Measurements from ENCODE around the gene PSD4.
"Not testable (repeated sequence)": the region's sequence is repeated elsewhere in the genome, so short reads cannot be mapped to it uniquely, and the experiment has no call there.

The PSD4 gene

DNA sequence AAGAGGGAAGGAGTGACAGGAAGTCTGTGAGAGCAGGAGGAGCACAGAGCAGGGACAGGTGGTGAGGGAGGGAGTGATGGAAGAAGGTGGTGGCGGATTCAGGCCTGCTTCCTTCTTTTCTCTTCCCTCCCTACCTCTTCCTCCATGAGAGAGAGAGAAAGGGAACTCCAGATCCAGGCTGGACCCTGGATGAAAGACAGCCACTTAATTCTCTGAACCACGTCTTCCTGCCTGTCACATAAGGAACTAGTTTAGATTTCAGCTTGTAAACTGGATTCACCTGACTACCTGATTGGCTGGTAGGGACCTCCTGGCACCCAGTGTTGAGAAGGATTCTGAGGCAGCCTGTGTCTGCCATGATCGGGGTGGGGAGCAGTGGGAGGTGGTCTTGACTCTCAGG lies 56.0 kb downstream of the PSD4 start:
- peaks cover 1% of the 10 kb centered on the region for H3K27me3 Mint-ChIP-seq
- no peak overlapping the region for H3K4me3 Mint-ChIP-seq
- H3K27ac Mint-ChIP-seq: no peak overlapping the region
- no peaks in the 10 kb centered on the region for H3K36me3 Mint-ChIP-seq
- no peaks in the 10 kb centered on the region for H3K9me3 Mint-ChIP-seq
- no peak for DNase-seq (ENCODE audit: low spot score in 2 of 2)
- no peak for ATAC-seq (ENCODE audit: low read depth)
- no peaks in the 10 kb centered on the region for H3K4me1 Mint-ChIP-seq

GRCh38 chr2:113230531-113230930 lies 56.8 kb downstream of the PSD4 start:
- peaks cover 2% of the 10 kb centered on the region for H3K36me3 Mint-ChIP-seq
- peaks cover 1% of the 10 kb centered on the region for H3K27me3 Mint-ChIP-seq
- H3K4me3 Mint-ChIP-seq: no peak overlapping the region
- no peak for ATAC-seq (ENCODE audit: low read depth)
- peaks cover 3% of the 10 kb centered on the region for H3K4me1 Mint-ChIP-seq
- DNase-seq (ENCODE audit: low spot score in 2 of 2): no peak
- H3K9me3 Mint-ChIP-seq: no peaks in the 10 kb centered on the region
- H3K27ac Mint-ChIP-seq: no peak overlapping the region

- Mint-ChIP-seq H3K36me3 (peaks cover 2% of the 10 kb centered on the region), H3K4me1 (peaks cover 3% of the 10 kb centered on the region), H3K4me3 (no peak overlapping the region), H3K27ac (no peak overlapping the region), H3K9me3 (no peaks in the 10 kb centered on the region), H3K27me3 (peaks cover 1% of the 10 kb centered on the region)
- no peak for DNase-seq (ENCODE audit: low spot score in 2 of 2)
- no peak for ATAC-seq (ENCODE audit: low read depth)
These were observed 57.3 kb downstream of the PSD4 start for GRCh38 chr2:113231064-113231463.

DNA sequence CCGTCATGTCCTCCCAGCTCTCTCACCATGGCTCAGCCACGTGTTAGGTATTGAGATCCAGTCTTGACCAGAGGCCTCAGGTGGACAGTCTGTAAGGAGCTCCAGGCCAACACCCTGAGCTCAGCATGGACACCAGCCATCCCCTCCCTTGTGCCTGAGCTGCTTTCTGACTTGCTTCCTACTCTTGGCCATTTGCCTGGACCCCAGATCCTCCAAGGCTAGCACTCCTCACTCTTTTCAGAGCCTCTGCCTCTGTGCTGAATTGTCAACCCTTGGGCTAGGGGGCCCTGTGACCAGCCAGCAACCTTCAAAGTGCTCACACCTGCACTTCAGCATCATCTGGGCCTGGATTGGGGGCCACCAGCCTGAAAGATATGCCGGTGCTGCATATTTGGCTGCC lies 58.4 kb downstream of the PSD4 start:
- H3K27ac Mint-ChIP-seq: no peak overlapping the region
- ATAC-seq (ENCODE audit: low read depth) (no peak), DNase-seq (ENCODE audit: low spot score in 2 of 2) (no peak)
- H3K36me3 Mint-ChIP-seq: peaks cover 2% of the 10 kb centered on the region
- no peaks in the 10 kb centered on the region for H3K9me3 Mint-ChIP-seq
- no peak overlapping the region for H3K4me3 Mint-ChIP-seq
- H3K4me1 Mint-ChIP-seq: peaks cover 5% of the 10 kb centered on the region
- H3K27me3 Mint-ChIP-seq: peaks cover 1% of the 10 kb centered on the region

- H3K27me3 Mint-ChIP-seq: peaks cover 1% of the 10 kb centered on the region
- no peak for DNase-seq (ENCODE audit: low spot score in 2 of 2)
- no peaks in the 10 kb centered on the region for H3K9me3 Mint-ChIP-seq
- no peak overlapping the region for H3K27ac Mint-ChIP-seq
- H3K4me3 Mint-ChIP-seq: no peak overlapping the region
- no peak for ATAC-seq (ENCODE audit: low read depth)
- H3K4me1 Mint-ChIP-seq: peaks cover 9% of the 10 kb centered on the region
- H3K36me3 Mint-ChIP-seq: peaks cover 2% of the 10 kb centered on the region
These were observed 59.0 kb downstream of the PSD4 start for GRCh38 chr2:113232740-113233139.

DNA sequence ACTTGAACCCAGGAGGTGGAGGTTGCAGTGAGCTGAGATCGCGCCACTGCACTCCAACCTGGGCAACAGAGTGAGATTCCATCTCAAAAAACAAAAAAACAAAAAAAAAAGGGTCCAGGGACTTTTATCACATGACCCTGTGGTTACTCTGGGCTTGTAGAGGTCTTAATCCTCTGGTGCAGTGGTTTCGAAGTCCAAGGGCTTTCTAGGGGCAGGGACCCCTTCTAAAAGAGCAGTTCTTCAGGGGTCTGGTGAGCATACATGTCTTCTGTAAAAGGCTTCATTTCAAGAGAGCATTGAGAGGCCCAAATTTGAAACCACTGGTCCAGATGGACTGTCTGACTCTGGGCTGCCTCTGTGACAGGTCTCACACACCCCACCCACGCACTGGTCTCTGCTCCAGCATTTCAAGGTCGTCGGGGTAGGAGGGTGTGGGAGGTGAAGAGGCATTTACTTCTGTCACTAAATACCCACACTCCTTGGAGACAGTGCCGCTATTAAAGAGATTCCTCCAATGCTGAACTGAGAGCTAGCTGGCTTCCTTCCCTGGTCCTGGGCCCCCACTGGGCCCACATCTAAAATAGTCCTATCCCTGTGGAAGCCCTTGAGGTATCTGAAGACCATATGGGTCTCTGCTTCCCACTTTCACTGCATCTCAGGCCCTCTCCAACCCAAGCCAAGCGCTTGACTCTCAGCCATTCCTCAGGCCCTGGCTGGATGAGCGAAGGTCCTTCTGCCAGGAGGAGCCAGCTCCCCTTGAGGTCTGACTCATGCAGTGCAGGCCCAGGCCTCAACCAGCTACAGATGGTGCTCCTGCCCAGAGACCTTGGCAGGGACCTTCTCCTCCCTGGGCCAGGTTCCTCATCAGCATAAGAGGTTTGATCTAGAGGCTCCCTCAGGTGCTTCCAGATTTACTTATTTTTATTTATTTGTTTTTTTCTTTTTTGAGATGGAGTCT lies 60.1 kb downstream of the PSD4 start:
- DNase-seq (ENCODE audit: low spot score in 2 of 2) (no peak), ATAC-seq (ENCODE audit: low read depth) (no peak)
- peaks cover 1% of the 10 kb centered on the region for H3K27me3 Mint-ChIP-seq
- no peaks in the 10 kb centered on the region for H3K9me3 Mint-ChIP-seq
- peaks cover 2% of the 10 kb centered on the region for H3K36me3 Mint-ChIP-seq
- peak overlapping the region; percentile 39 for H3K4me3 Mint-ChIP-seq
- peaks cover 9% of the 10 kb centered on the region for H3K4me1 Mint-ChIP-seq
- no peak overlapping the region for H3K27ac Mint-ChIP-seq

- DNase-seq (ENCODE audit: low spot score in 2 of 2) (no peak), ATAC-seq (ENCODE audit: low read depth) (peak; percentile 2)
- H3K9me3 Mint-ChIP-seq: no peaks in the 10 kb centered on the region
- peaks cover 12% of the 10 kb centered on the region for H3K4me1 Mint-ChIP-seq
- H3K36me3 Mint-ChIP-seq: peaks cover 2% of the 10 kb centered on the region
- H3K27me3 Mint-ChIP-seq: peaks cover 1% of the 10 kb centered on the region
- peak overlapping the region; percentile 95 for H3K4me3 Mint-ChIP-seq
- H3K27ac Mint-ChIP-seq: peak overlapping the region; percentile 99
These were observed 61.1 kb downstream of the PSD4 start for GRCh38 chr2:113234721-113235346.

DNA sequence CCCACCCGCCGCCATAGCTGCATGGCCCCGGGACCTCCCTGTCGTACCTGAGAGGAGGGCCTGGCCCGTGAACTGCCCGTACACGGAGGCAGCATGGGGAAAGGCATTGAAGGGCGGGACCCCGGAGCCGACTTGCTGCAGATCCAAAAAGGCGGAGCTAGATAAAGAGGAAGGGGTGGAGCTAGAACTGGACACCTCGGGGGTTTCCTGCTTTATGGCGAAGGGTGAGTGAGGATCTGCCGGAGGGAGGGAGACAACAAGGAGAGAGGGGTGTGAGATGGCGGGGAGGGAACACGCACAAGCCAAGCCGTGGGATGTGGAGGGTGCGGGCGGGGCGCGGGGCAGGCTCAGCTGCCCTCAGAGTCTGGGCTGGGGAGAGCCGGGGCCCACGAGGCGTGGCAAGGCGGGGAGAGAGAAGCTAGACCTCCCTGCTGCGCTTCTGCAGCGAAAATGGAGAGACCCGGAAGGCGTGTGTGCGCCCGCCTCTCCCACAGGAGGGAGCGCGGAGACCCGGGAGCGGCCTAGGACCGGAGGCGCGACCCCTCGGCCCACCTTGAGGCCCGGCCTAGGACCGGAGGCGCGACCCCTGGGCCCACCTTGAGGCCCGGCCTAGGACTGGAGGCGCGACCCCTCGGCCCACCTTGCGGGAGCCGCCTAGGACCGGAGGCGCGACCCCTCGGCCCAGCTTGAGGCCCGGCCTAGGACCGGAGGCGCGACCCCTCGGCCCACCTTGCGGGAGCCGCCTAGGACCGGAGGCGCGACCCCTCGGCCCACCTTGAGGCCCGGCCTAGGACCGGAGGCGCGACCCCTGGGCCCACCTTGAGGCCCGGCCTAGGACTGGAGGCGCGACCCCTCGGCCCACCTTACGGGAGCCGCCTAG lies 61.8 kb downstream of the PSD4 start:
- ATAC-seq (ENCODE audit: low read depth) (peak; percentile 94), DNase-seq (ENCODE audit: low spot score in 2 of 2) (peak; percentile 50 to 66)
- not testable (repeated sequence) for H3K27me3 Mint-ChIP-seq, H3K36me3 Mint-ChIP-seq, H3K9me3 Mint-ChIP-seq
- Mint-ChIP-seq H3K4me1 (peaks cover 12% of the 10 kb centered on the region), H3K27ac (peak overlapping the region; percentile 99), H3K4me3 (peak overlapping the region; percentile 95)

DNA sequence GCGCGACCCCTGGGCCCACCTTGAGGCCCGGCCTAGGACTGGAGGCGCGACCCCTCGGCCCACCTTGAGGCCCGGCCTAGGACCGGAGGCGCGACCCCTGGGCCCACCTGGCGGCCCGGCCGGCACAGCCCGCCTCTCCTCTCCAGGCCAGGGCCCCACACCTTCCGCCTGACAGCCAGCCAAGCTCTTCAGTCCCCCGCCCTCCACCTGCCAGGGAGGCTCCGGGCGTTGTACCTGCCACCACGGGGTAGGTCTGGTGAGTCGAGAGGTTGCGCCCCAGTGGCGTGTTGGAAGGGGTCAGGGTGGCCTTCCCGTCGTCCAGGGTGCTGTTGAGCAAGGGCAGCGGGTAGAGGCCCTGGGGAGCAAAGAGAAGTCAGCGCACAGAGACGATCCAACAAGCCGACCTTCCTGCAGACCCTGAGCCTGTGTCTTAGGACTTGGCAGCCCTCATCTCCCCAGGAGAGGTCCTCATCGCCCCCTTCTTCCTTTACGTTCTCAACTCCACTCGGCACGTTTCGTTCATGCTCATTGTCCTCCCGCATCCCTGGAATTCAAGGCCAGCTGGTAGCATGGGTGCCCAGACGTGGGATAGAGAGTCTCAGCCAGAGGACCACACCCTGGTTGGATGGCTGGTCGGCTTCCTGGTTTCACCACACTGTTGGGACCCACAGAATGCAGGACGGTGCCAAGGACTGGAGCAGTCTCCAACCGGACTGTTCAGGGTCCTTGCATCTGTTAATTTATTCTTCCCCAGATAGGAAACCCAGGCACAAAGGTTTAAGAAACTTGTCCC lies 62.8 kb downstream of the PSD4 start:
- no peaks in the 10 kb centered on the region for H3K9me3 Mint-ChIP-seq
- DNase-seq (ENCODE audit: low spot score in 2 of 2) (no peak), ATAC-seq (ENCODE audit: low read depth) (no peak)
- H3K4me1 Mint-ChIP-seq: peaks cover 17% of the 10 kb centered on the region
- peaks cover 4% of the 10 kb centered on the region for H3K27me3 Mint-ChIP-seq
- peak overlapping the region; percentile 78 for H3K4me3 Mint-ChIP-seq
- H3K36me3 Mint-ChIP-seq: peaks cover 2% of the 10 kb centered on the region
- H3K27ac Mint-ChIP-seq: peak overlapping the region; percentile 71

- no peaks in the 10 kb centered on the region for H3K9me3 Mint-ChIP-seq
- no peak for ATAC-seq (ENCODE audit: low read depth)
- H3K27me3 Mint-ChIP-seq: peaks cover 4% of the 10 kb centered on the region
- peaks cover 2% of the 10 kb centered on the region for H3K36me3 Mint-ChIP-seq
- H3K4me3 Mint-ChIP-seq: peak overlapping the region; percentile 78
- DNase-seq (ENCODE audit: low spot score in 2 of 2): no peak
- H3K4me1 Mint-ChIP-seq: peaks cover 17% of the 10 kb centered on the region
- peak overlapping the region; percentile 71 for H3K27ac Mint-ChIP-seq
These were observed 63.9 kb downstream of the PSD4 start for GRCh38 chr2:113237604-113238160.

DNA sequence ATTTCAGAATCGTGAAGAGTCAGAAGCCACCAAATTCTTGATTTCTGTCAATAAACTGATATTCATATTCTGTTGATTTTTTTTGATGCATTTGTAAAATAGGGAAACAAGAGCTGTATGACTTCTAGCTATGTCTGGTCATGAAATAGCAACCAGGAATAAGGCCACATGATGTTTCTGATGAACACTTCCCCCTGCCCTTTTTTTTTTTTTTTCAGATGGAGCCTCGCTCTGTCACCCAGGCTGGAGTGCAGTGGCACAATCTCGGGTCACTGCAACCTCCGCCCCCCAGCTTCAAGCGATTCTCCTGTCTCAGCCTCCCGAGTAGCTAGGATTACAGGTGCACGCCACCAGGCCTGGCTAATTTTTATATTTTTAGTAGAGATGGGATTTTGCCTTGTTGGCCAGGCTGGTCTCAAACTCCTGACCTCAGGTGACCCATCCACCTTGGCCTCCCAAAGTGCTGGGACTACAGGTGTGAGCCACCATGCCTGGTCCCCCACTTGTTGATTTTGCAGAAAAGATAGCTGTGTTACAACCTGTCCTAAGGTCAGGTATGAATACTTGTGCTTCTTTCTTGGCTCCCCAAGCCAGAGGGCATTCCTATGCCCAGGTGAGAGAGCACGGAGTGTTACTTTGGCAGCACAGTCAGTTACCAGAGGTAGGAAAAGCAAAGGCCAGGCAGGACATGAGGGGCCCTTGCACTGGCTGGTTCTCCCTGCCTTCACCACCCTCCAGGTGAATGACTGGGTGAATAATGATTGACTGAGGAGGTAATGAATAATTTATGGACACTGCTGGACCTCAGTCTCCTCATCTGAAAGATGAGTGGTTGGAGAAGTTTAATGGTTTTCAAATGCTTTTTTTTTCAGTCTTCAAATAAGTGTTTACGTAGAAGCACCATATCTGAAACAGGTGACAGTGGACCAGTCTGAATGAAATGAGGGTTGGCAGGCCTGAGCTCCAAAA lies 65.4 kb downstream of the PSD4 start:
- Mint-ChIP-seq H3K36me3 (peaks cover 2% of the 10 kb centered on the region), H3K27ac (no peak overlapping the region), H3K4me3 (no peak overlapping the region), H3K4me1 (peaks cover 23% of the 10 kb centered on the region), H3K9me3 (no peaks in the 10 kb centered on the region), H3K27me3 (peaks cover 3% of the 10 kb centered on the region)
- no peak for DNase-seq (ENCODE audit: low spot score in 2 of 2)
- ATAC-seq (ENCODE audit: low read depth): no peak

DNA sequence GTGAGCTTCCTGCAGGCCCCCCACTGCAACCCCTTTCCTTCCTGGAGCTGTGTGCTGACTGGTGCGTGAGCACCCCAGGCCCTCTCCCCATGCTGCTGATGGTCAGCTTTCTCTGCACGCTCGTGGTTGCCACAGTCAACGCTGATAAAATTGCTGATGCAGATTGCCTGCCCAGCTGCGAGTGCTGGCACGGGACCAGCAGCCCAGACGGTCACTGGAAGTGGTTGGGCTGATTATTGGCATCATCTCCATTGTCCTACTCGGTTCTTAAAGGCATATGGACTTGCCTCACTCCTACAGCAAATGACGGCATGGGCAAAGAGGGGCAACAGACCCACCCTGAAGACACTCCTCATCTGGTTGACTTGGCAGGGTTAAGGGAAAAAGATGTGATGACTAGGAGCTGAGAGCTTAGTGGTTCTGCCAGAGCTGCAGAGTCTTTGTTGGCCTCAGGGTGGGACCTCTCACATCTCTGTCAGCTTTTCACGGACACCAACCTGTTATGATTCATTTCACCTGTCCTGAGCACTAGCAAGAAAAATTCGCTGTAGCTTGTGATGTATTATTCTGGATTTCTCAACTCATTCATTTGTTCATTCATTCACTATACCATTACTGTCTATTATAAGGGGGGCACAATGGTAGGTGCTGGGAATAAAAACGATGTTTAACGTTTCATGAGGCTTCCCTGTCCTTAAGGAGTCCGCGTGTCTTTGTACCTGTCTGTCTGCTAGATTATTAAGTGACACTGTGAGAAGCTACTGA lies 66.6 kb downstream of the PSD4 start:
- Mint-ChIP-seq H3K36me3 (peaks cover 2% of the 10 kb centered on the region), H3K27me3 (peaks cover 3% of the 10 kb centered on the region), H3K4me3 (no peak overlapping the region), H3K4me1 (peaks cover 21% of the 10 kb centered on the region), H3K9me3 (no peaks in the 10 kb centered on the region), H3K27ac (peak overlapping the region; percentile 14)
- ATAC-seq (ENCODE audit: low read depth) (no peak), DNase-seq (ENCODE audit: low spot score in 2 of 2) (no peak)
